LNCAP (cell line): Measurements from ENCODE around the gene JAGN1.

ENCODE experiments used
- CTCF ChIP-seq: fragments of 450-650 bp; IDR thresholded peaks from 2 replicates; pipeline ENCODE4 v1.5.1; 2017; ENCODE audit warnings: mild to moderate bottlenecking

Gene JAGN1

GRCh38 chr3:9903238-9903624 lies 12.8 kb downstream of the JAGN1 start:
- TF ChIP-seq CTCF = no peak

- no peak for TF ChIP-seq CTCF
Observed at GRCh38 chr3:9903904-9904303, 13.5 kb downstream of the JAGN1 start.

- no peak for TF ChIP-seq CTCF
Observed at GRCh38 chr3:9906480-9906879, 16.1 kb downstream of the JAGN1 start.

GRCh38 chr3:9908286-9908685 lies 17.9 kb downstream of the JAGN1 start:
- TF ChIP-seq CTCF = no peak

- TF ChIP-seq CTCF = no peak
Observed at GRCh38 chr3:9909221-9910013, 19.0 kb downstream of the JAGN1 start.

GRCh38 chr3:9911863-9912262 lies 21.5 kb downstream of the JAGN1 start:
- no peak for TF ChIP-seq CTCF

GRCh38 chr3:9912294-9912935 lies 22.0 kb downstream of the JAGN1 start:
- no peak for TF ChIP-seq CTCF
